HepG2 (cell line): ENCODE measurements around the gene RAD17. TPM values are rescaled to one million over a fixed set of nuclear protein-coding genes. Genes with fewer than 3 reads are reported as not detected.
A peak's percentile ranks its signal among the peaks of the same experiment; 100 is the strongest.

Experiments used
- ARNT2 ChIP-seq: sonication (generic); formaldehyde crosslinking; IDR thresholded peaks from 2 replicates; pipeline ENCODE4 v1.8.0; 2022; ENCODE audit warnings: mild to moderate bottlenecking, low read depth, missing genetic modification reagents, moderate library complexity
- ASH2L ChIP-seq: fragments of 300-600, 200-600 bp; sonication (generic); IDR thresholded peaks from 2 replicates; pipeline ENCODE4 v1.7.0; 2017; ENCODE audit warnings: low read depth, mild to moderate bottlenecking, moderate library complexity, mixed read lengths, low read length; ENCODE audit not compliant: insufficient read length
- CBX5 ChIP-seq: sonication (generic); formaldehyde crosslinking; IDR thresholded peaks from 2 replicates; pipeline ENCODE4 v1.4.0; 2020; ENCODE audit warnings: missing genetic modification reagents, borderline replicate concordance
- FOSL1 ChIP-seq: sonication (generic); formaldehyde crosslinking; IDR thresholded peaks from 2 replicates; pipeline ENCODE4 v1.9.0; 2021; ENCODE audit warnings: missing genetic modification reagents, borderline replicate concordance
- FOXC1 ChIP-seq: sonication (generic); formaldehyde crosslinking; IDR thresholded peaks from 2 replicates; pipeline ENCODE4 v1.8.0; 2022; ENCODE audit warnings: mild to moderate bottlenecking, missing genetic modification reagents, borderline replicate concordance
- HNRNPUL1 ChIP-seq: fragments of 200-400 bp; formaldehyde crosslinking; IDR thresholded peaks from 2 replicates; pipeline ENCODE4 v1.6.1; 2017; ENCODE audit warnings: low read depth, mild to moderate bottlenecking, low read length, moderate library complexity
- MAFG ChIP-seq: sonication (generic); formaldehyde crosslinking; IDR thresholded peaks from 2 replicates; pipeline ENCODE4 v1.5.1; 2020; ENCODE audit warnings: mild to moderate bottlenecking, missing genetic modification reagents
- MBNL3 ChIP-seq: fragments of 250-450 bp; sonication (Bioruptor Pico); conservative IDR thresholded peaks from 2 replicates; pipeline ENCODE4 v1.8.0; 2022; ENCODE audit warnings: mild to moderate bottlenecking, inconsistent platforms
- REPIN1 ChIP-seq: sonication (generic); formaldehyde crosslinking; IDR thresholded peaks from 2 replicates; pipeline ENCODE4 v1.8.0; 2022; ENCODE audit warnings: missing genetic modification reagents, low read depth, mild to moderate bottlenecking, borderline replicate concordance
- RFXANK ChIP-seq: IDR thresholded peaks from 2 replicates; pipeline ENCODE4 v1.6.1; 2016
- SATB2 ChIP-seq: sonication (generic); formaldehyde crosslinking; IDR thresholded peaks from 2 replicates; pipeline ENCODE4 v1.5.0; 2020; ENCODE audit warnings: missing genetic modification reagents
- SIX1 ChIP-seq: sonication (generic); formaldehyde crosslinking; IDR thresholded peaks from 2 replicates; pipeline ENCODE4 v1.4.0; 2020; ENCODE audit warnings: missing genetic modification reagents, borderline replicate concordance
- TEAD2 ChIP-seq: sonication (generic); formaldehyde crosslinking; IDR thresholded peaks from 2 replicates; pipeline ENCODE4 v1.9.0; 2021; ENCODE audit warnings: missing genetic modification reagents
- ZFP36 ChIP-seq: fragments of 150-350 bp; IDR thresholded peaks from 2 replicates; pipeline ENCODE4 v1.6.1; 2018; ENCODE audit warnings: borderline replicate concordance, low read length, low read depth; ENCODE audit not compliant: partially characterized antibody
- ZNF101 ChIP-seq: sonication (generic); formaldehyde crosslinking; IDR thresholded peaks from 2 replicates; pipeline ENCODE4 v1.4.0; 2020; ENCODE audit warnings: mild to moderate bottlenecking, low read depth, missing genetic modification reagents, borderline replicate concordance
- ZNF30 ChIP-seq: sonication (generic); formaldehyde crosslinking; IDR thresholded peaks from 2 replicates; pipeline ENCODE4 v1.5.0; 2020; ENCODE audit warnings: mild to moderate bottlenecking, missing genetic modification reagents
- ZNF383 ChIP-seq: sonication (generic); formaldehyde crosslinking; IDR thresholded peaks from 2 replicates; pipeline ENCODE4 v1.4.0; 2020; ENCODE audit warnings: missing genetic modification reagents, mild to moderate bottlenecking, borderline replicate concordance
- ZNF768 ChIP-seq: sonication (generic); formaldehyde crosslinking; IDR thresholded peaks from 2 replicates; pipeline ENCODE4 v1.4.0; 2020; ENCODE audit warnings: missing genetic modification reagents
- ZNF841 ChIP-seq: sonication (generic); formaldehyde crosslinking; IDR thresholded peaks from 2 replicates; pipeline ENCODE4 v1.8.1; 2023; ENCODE audit warnings: missing genetic modification reagents, borderline replicate concordance
- ZSCAN20 ChIP-seq: sonication (generic); formaldehyde crosslinking; IDR thresholded peaks from 2 replicates; pipeline ENCODE4 v1.4.0; 2020; ENCODE audit warnings: missing genetic modification reagents, mild to moderate bottlenecking, borderline replicate concordance
- polyA plus RNA-seq, 8 experiments: library from polyadenylated mRNA; depleted of rRNA in 3 of 8; stranded (reverse) in 7 of 8; unstranded in 1 of 8; fragments of >200 nt; fragmentation: Illumina TruSeq in 4 of 8; extraction: Trizol in 4 of 8; gene quantifications; 2 replicates each; pipeline versions ENCODE4 v1.2.1 to v1.2.3, GENCODE V29; 2011 to 2016; ENCODE audit warnings: low read depth in 4 of 8, missing spikeins in 1 of 8, mixed read lengths in 1 of 8; ENCODE audit not compliant: insufficient read depth in 1 of 8
- total RNA-seq, 5 experiments: library from RNA; depleted of rRNA; stranded (reverse); fragments of >200 nt; fragmentation: Illumina TruSeq; extraction: Trizol; gene quantifications; 2 replicates each; pipeline ENCODE4 v1.2.3, GENCODE V29; 2016; ENCODE audit warnings: low read depth in 1 of 5
- TF ChIP-seq, protein P1 (sequence below): sonication (generic); formaldehyde crosslinking; IDR thresholded peaks from 2 replicates; pipeline ENCODE4 v1.4.0; 2020; ENCODE audit warnings: missing genetic modification reagents
- TF ChIP-seq, protein P2 (sequence below): IDR thresholded peaks from 2 replicates; pipeline ENCODE4 v1.6.1; 2016
- TF ChIP-seq, protein P3 (sequence below): sonication (generic); formaldehyde crosslinking; IDR thresholded peaks from 2 replicates; pipeline ENCODE4 v1.8.0; 2022; ENCODE audit warnings: mild to moderate bottlenecking, missing genetic modification reagents; ENCODE audit not compliant: insufficient replicate concordance
- TF ChIP-seq, protein P4 (sequence below): IDR thresholded peaks from 2 replicates; pipeline ENCODE4 v1.6.1; 2018; ENCODE audit warnings: missing genetic modification reagents, mild to moderate bottlenecking, missing compliant biosample characterization
- TF ChIP-seq, protein P5 (sequence below): sonication (generic); formaldehyde crosslinking; IDR thresholded peaks from 2 replicates; pipeline ENCODE4 v1.4.0; 2020; ENCODE audit warnings: missing genetic modification reagents, mild to moderate bottlenecking, borderline replicate concordance

The RAD17 gene
- total and polyA plus RNA-seq, 2 of the 13 experiments (the other 11 are each of a cell fraction or from before 2014, with no cell fraction given): 24.0 to 25.9 TPM

DNA sequence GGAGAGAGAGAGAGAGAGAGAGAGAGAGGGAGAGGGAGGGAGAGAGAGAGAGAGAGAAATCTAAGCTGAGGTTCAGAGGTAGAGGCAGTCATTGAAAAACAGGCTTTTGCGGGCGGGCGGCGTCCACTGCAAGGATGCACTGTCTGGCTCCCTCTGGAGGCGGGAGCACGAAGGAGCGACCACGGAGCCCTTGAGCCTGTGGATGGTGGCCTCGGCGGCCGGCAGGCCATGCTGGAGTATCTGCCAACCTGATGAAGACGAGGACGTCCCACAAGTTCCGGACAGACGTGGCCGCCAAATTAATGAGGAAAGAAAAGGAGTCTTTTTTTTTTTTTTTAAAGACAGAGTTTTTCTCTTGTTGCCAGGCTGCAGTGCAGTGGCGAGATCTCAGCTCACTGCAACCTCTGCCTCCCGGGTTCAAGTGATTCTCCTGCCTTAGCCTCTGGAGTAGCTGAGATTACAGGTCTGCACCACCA lies 34.8 kb upstream of the RAD17 start (continued):
- TF ChIP-seq, protein P1, sequence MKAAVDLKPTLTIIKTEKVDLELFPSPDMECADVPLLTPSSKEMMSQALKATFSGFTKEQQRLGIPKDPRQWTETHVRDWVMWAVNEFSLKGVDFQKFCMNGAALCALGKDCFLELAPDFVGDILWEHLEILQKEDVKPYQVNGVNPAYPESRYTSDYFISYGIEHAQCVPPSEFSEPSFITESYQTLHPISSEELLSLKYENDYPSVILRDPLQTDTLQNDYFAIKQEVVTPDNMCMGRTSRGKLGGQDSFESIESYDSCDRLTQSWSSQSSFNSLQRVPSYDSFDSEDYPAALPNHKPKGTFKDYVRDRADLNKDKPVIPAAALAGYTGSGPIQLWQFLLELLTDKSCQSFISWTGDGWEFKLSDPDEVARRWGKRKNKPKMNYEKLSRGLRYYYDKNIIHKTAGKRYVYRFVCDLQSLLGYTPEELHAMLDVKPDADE (CRISPR knock-in tag): no peak
- TF ChIP-seq ARNT2 (CRISPR knock-in tag) (no peak), TEAD2 (no peak), RFXANK (CRISPR knock-in tag) (no peak), ZNF30 (no peak), MBNL3 (CRISPR knock-in tag) (no peak), SIX1 (CRISPR knock-in tag) (peak; percentile 18; the same call in 1 of the 2 replicates), ZSCAN20 (CRISPR knock-in tag) (no peak), ZFP36 (no peak), MAFG (CRISPR knock-in tag) (no peak), FOXC1 (CRISPR knock-in tag) (no peak), ASH2L (no peak), CBX5 (CRISPR knock-in tag) (no peak), ZNF383 (CRISPR knock-in tag) (no peak), FOSL1 (CRISPR knock-in tag) (no peak), ZNF841 (no peak), ZNF101 (CRISPR knock-in tag) (no peak), REPIN1 (CRISPR knock-in tag) (no peak), ZNF768 (peak; percentile 47; the same call in 1 of the 2 replicates), SATB2 (CRISPR knock-in tag) (no peak), HNRNPUL1 (no peak)
- TF ChIP-seq, protein P2, sequence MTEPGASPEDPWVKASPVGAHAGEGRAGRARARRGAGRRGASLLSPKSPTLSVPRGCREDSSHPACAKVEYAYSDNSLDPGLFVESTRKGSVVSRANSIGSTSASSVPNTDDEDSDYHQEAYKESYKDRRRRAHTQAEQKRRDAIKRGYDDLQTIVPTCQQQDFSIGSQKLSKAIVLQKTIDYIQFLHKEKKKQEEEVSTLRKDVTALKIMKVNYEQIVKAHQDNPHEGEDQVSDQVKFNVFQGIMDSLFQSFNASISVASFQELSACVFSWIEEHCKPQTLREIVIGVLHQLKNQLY: no peak
- TF ChIP-seq, protein P3, sequence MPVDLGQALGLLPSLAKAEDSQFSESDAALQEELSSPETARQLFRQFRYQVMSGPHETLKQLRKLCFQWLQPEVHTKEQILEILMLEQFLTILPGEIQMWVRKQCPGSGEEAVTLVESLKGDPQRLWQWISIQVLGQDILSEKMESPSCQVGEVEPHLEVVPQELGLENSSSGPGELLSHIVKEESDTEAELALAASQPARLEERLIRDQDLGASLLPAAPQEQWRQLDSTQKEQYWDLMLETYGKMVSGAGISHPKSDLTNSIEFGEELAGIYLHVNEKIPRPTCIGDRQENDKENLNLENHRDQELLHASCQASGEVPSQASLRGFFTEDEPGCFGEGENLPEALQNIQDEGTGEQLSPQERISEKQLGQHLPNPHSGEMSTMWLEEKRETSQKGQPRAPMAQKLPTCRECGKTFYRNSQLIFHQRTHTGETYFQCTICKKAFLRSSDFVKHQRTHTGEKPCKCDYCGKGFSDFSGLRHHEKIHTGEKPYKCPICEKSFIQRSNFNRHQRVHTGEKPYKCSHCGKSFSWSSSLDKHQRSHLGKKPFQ (CRISPR knock-in tag): no peak
- TF ChIP-seq, protein P4, sequence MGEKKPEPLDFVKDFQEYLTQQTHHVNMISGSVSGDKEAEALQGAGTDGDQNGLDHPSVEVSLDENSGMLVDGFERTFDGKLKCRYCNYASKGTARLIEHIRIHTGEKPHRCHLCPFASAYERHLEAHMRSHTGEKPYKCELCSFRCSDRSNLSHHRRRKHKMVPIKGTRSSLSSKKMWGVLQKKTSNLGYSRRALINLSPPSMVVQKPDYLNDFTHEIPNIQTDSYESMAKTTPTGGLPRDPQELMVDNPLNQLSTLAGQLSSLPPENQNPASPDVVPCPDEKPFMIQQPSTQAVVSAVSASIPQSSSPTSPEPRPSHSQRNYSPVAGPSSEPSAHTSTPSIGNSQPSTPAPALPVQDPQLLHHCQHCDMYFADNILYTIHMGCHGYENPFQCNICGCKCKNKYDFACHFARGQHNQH: no peak
- TF ChIP-seq, protein P5, sequence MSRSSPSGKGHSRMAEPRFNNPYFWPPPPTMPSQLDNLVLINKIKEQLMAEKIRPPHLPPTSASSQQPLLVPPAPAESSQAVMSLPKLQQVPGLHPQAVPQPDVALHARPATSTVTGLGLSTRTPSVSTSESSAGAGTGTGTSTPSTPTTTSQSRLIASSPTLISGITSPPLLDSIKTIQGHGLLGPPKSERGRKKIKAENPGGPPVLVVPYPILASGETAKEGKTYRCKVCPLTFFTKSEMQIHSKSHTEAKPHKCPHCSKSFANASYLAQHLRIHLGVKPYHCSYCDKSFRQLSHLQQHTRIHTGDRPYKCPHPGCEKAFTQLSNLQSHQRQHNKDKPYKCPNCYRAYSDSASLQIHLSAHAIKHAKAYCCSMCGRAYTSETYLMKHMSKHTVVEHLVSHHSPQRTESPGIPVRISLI (CRISPR knock-in tag): peak; percentile 36; the same call in 1 of the 2 replicates
